KMS-11 (cell line): ENCODE results near the gene NEUROG2.

Experiments used
- H2AFZ ChIP-seq: fragments of 200-600 bp; sonication (generic); 2 replicates; pipeline ENCODE4 v1.6.1; 2016; ENCODE audit warnings: antibody characterized with exemption, mixed run types, low read depth
- H3K27ac ChIP-seq: fragments of 200-600 bp; sonication (generic); 2 replicates; pipeline ENCODE4 v1.6.1; 2016; ENCODE audit warnings: mild to moderate bottlenecking, mixed run types
- H3K27me3 ChIP-seq: fragments of 200-600 bp; sonication (generic); 2 replicates; pipeline ENCODE4 v1.6.1; 2017; ENCODE audit warnings: mild to moderate bottlenecking, low read depth, mixed run types, moderate library complexity; ENCODE audit not compliant: insufficient read depth
- H3K36me3 ChIP-seq: fragments of 200-600 bp; sonication (generic); 2 replicates; pipeline ENCODE4 v1.6.1; 2017; ENCODE audit warnings: mild to moderate bottlenecking, mixed run types; ENCODE audit not compliant: insufficient read depth
- H3K4me1 ChIP-seq: fragments of 200-600 bp; sonication (generic); 2 replicates; pipeline ENCODE4 v1.6.1; 2016; ENCODE audit warnings: mild to moderate bottlenecking, low read depth, mixed run types; ENCODE audit not compliant: poor library complexity, severe bottlenecking
- H3K4me2 ChIP-seq: fragments of 200-600 bp; sonication (generic); 2 replicates; pipeline ENCODE4 v1.7.0; 2016; ENCODE audit warnings: mild to moderate bottlenecking, mixed run types
- H3K4me3 ChIP-seq: fragments of 200-600 bp; sonication (generic); IDR thresholded peaks from 2 replicates; pipeline ENCODE4 v1.6.1; 2017; ENCODE audit warnings: low read depth, low read length, mixed read lengths; ENCODE audit not compliant: insufficient read depth
- H3K79me2 ChIP-seq: fragments of 200-600 bp; sonication (generic); 2 replicates; pipeline ENCODE4 v1.6.1; 2016; ENCODE audit warnings: low read depth, mixed run types; ENCODE audit not compliant: insufficient read depth
- H3K9ac ChIP-seq: fragments of 200-600 bp; sonication (generic); 2 replicates; pipeline ENCODE4 v1.6.1; 2016; ENCODE audit warnings: mild to moderate bottlenecking, mixed run types
- H4K20me1 ChIP-seq: fragments of 200-600 bp; sonication (generic); 2 replicates; pipeline ENCODE4 v1.6.1; 2016; ENCODE audit warnings: mild to moderate bottlenecking, mixed run types; ENCODE audit not compliant: insufficient read depth
- CTCF ChIP-seq: fragments of 200-600 bp; sonication (generic); conservative IDR thresholded peaks from 2 replicates; pipeline ENCODE4 v1.6.1; 2017; ENCODE audit warnings: low read depth, mild to moderate bottlenecking, antibody characterized with exemption, low read length, moderate library complexity, mixed read lengths

The NEUROG2 gene

GRCh38 chr4:112513971-112514646 is 1.9 kb downstream of the NEUROG2 start:
- Histone ChIP-seq H3K79me2 (no peaks in the 10 kb centered on the region), H3K4me2 (peak overlapping the region; percentile 78), H3K4me1 (peaks cover 30% of the 10 kb centered on the region), H3K9ac (peak overlapping the region; percentile 47; the same call in 1 of the 2 replicates), H2AFZ (peak overlapping the region; percentile 99), H3K27ac (no peak overlapping the region; the same call in 1 of the 2 replicates), H3K4me3 (no peak overlapping the region), H3K27me3 (0 out of 2 replicates have a peak, but pooled peaks cover 5% of the 10 kb centered on the region), H4K20me1 (no peaks in the 10 kb centered on the region), H3K36me3 (no peaks in the 10 kb centered on the region)
- TF ChIP-seq CTCF, result peak; percentile 35

GRCh38 chr4:112511803-112512118 is 4.2 kb downstream of the NEUROG2 start:
- Histone ChIP-seq H3K27me3 (no peaks in the 10 kb centered on the region), H2AFZ (no peak overlapping the region)
- no peak for TF ChIP-seq CTCF

GRCh38 chr4:112511093-112511802 is 4.7 kb downstream of the NEUROG2 start:
- Histone ChIP-seq H3K9ac (no peak overlapping the region), H4K20me1 (no peaks in the 10 kb centered on the region), H3K27me3 (no peaks in the 10 kb centered on the region), H3K4me1 (peaks cover 11% of the 10 kb centered on the region), H3K4me3 (no peak overlapping the region), H3K79me2 (no peaks in the 10 kb centered on the region), H3K36me3 (no peaks in the 10 kb centered on the region), H3K4me2 (no peak overlapping the region), H2AFZ (no peak overlapping the region), H3K27ac (no peak overlapping the region)
- no peak for TF ChIP-seq CTCF

More at GRCh38 chr4:112511803-112512118, 4.2 kb downstream of the NEUROG2 start:
- no peaks in the 10 kb centered on the region for H3K36me3 ChIP-seq
- H3K9ac ChIP-seq, result no peak overlapping the region
- H3K4me2 ChIP-seq, result no peak overlapping the region
- peaks cover 11% of the 10 kb centered on the region for H3K4me1 ChIP-seq
- H3K79me2 ChIP-seq, result no peaks in the 10 kb centered on the region
- no peak overlapping the region for H3K4me3 ChIP-seq
- no peak overlapping the region for H3K27ac ChIP-seq
- H4K20me1 ChIP-seq, result no peaks in the 10 kb centered on the region

- H3K4me1 ChIP-seq, result peaks cover 11% of the 10 kb centered on the region
- H3K4me3 ChIP-seq, result no peak overlapping the region
- no peak overlapping the region for H3K9ac ChIP-seq
- no peak overlapping the region for H3K4me2 ChIP-seq
- H3K36me3 ChIP-seq, result no peaks in the 10 kb centered on the region
- no peak overlapping the region for H3K27ac ChIP-seq
- no peaks in the 10 kb centered on the region for H4K20me1 ChIP-seq
- no peaks in the 10 kb centered on the region for H3K27me3 ChIP-seq
- H2AFZ ChIP-seq, result no peak overlapping the region
- no peak for TF ChIP-seq CTCF
- H3K79me2 ChIP-seq, result no peaks in the 10 kb centered on the region
These were observed 5.5 kb downstream of the NEUROG2 start for GRCh38 chr4:112510291-112511092.
